Endothelial cell of umbilical vein (primary cell): ENCODE results near the gene GLI2. TPM values are rescaled to one million over a fixed set of nuclear protein-coding genes. Genes with fewer than 3 reads are reported as not detected.

ENCODE experiments used
- BruUV-seq: library from RNA; stranded (reverse); fragments of 400-500 nt; replicated peaks from 2 replicates; lab custom pipeline; 2021; lab: Mats Ljungman, UMichigan
- CTCF ChIA-PET: fragments of 300-600, 350-600 bp; sonication (Branson Sonifier 250); formaldehyde crosslinking; loops from one replicate; lab custom pipeline; 2021; ENCODE audit warnings: antibody characterized with exemption, inconsistent platforms; lab: Charles Lee
- POLR2A ChIA-PET: fragments of 300-600, 350-600 bp; sonication (Branson Sonifier 250); formaldehyde crosslinking; loops from one replicate; lab custom pipeline; 2021; ENCODE audit warnings: antibody characterized with exemption, inconsistent platforms; lab: Charles Lee
- DNase-seq: peaks from one replicate; pipeline ENCODE4 v3.0.0-alpha.2; 2011; ENCODE audit warnings: low read depth, low spot score
- FAIRE-seq: peaks from 2 replicates; lab custom pipeline; 2011; peaks lifted over from hg19 to GRCh38; lab: Jason Lieb, UNC
- H2AFZ ChIP-seq: 2 replicates; pipeline ENCODE4 v1.6.0; 2012; ENCODE audit warnings: low read depth, low read length, control low read depth, inconsistent platforms
- H3K27ac ChIP-seq: 2 replicates; pipeline ENCODE4 v1.5.1; 2011; ENCODE audit warnings: low read depth, mild to moderate bottlenecking, control low read depth, low read length, moderate library complexity; ENCODE audit not compliant: insufficient read depth
- H3K27me3 ChIP-seq, 2 experiments: 2 replicates each; pipeline versions ENCODE4 v1.6.0 to v1.6.1; 2011; ENCODE audit warnings: low read length in 2 of 2, mixed read lengths in 1 of 2; ENCODE audit not compliant: control insufficient read depth in 2 of 2, insufficient read depth in 2 of 2
- H3K36me3 ChIP-seq, 2 experiments: 2 replicates in 1 of 2; 3 replicates in 1 of 2; pipeline ENCODE4 v1.5.1; 2011; ENCODE audit warnings: low read length in 2 of 2, mild to moderate bottlenecking in 1 of 2, moderate library complexity in 1 of 2; ENCODE audit not compliant: control insufficient read depth in 2 of 2, insufficient read depth in 2 of 2; ENCODE audit errors: extremely low read depth in 1 of 2
- H3K4me1 ChIP-seq: 3 replicates; pipeline ENCODE4 v1.5.1; 2011; ENCODE audit warnings: mild to moderate bottlenecking, low read length; ENCODE audit not compliant: control insufficient read depth, insufficient read depth; ENCODE audit errors: extremely low read depth
- H3K4me2 ChIP-seq: 2 replicates; pipeline ENCODE4 v1.6.1; 2011; ENCODE audit warnings: low read length, control low read depth, mixed read lengths; ENCODE audit not compliant: insufficient read depth
- H3K4me3 ChIP-seq, 3 experiments: fragments of 200-600 bp in 1 of 3; sonication (generic), shearing (Covaris generic) in 1 of 3; replicated peaks in 1 of 3; 2 replicates each; pipeline ENCODE4 v1.5.1; 2011 to 2016; ENCODE audit warnings: control low read depth in 3 of 3, low read length in 3 of 3, mild to moderate bottlenecking in 2 of 3, inconsistent platforms in 1 of 3, low read depth in 1 of 3, moderate library complexity in 1 of 3; ENCODE audit not compliant: insufficient read depth in 1 of 3
- H3K79me2 ChIP-seq: 2 replicates; pipeline ENCODE4 v1.6.0; 2012; ENCODE audit warnings: low read length, inconsistent platforms; ENCODE audit not compliant: control insufficient read depth, insufficient read depth
- H3K9ac ChIP-seq: replicated peaks from 2 replicates; pipeline ENCODE3; 2011; ENCODE audit warnings: low read length, control low read depth; ENCODE audit not compliant: insufficient read depth; ENCODE audit errors: extremely low read depth
- H3K9me1 ChIP-seq: replicated peaks from 3 replicates; pipeline ENCODE4 v1.6.0; 2011; ENCODE audit warnings: mild to moderate bottlenecking, low read length; ENCODE audit not compliant: control insufficient read depth, insufficient read depth; ENCODE audit errors: extremely low read depth
- H3K9me3 ChIP-seq: replicated peaks from 2 replicates; pipeline ENCODE4 v1.5.1; 2012; ENCODE audit warnings: low read length, inconsistent platforms; ENCODE audit not compliant: control insufficient read depth, insufficient read depth
- H4K20me1 ChIP-seq: replicated peaks from 2 replicates; pipeline ENCODE3; 2011; ENCODE audit warnings: mild to moderate bottlenecking, low read length; ENCODE audit not compliant: control insufficient read depth, insufficient read depth; ENCODE audit errors: extremely low read depth
- CTCF ChIP-seq, 2 donors: IDR thresholded peaks; 1 replicate in 1 of 2; 2 replicates in 1 of 2; pipeline ENCODE4 v1.5.1; 2011; ENCODE audit warnings: low read length in 2 of 2, mild to moderate bottlenecking in 2 of 2, moderate library complexity in 2 of 2, control low read depth in 1 of 2, inconsistent platforms in 1 of 2, low read depth in 1 of 2; ENCODE audit not compliant: insufficient read depth in 1 of 2; ENCODE audit errors: extremely low read depth in 1 of 2
- GATA2 ChIP-seq: IDR thresholded peaks from 2 replicates; pipeline ENCODE4 v1.7.0; 2011; ENCODE audit warnings: low read depth, mild to moderate bottlenecking, moderate library complexity, mixed read lengths, low read length; ENCODE audit not compliant: insufficient read length, insufficient read depth
- MYC ChIP-seq: IDR thresholded peaks from one replicate; pipeline ENCODE4 v1.6.1; 2011; ENCODE audit warnings: mild to moderate bottlenecking, low read depth, low read length
- POLR2A ChIP-seq: IDR thresholded peaks from 2 replicates; pipeline ENCODE4 v1.6.1; 2012; ENCODE audit warnings: low read depth, mild to moderate bottlenecking, control low read depth, low read length
- POLR2AphosphoS5 ChIP-seq: IDR thresholded peaks from 2 replicates; pipeline ENCODE4 v1.6.1; 2012; ENCODE audit warnings: low read depth, mild to moderate bottlenecking, control low read depth, low read length, moderate library complexity; ENCODE audit not compliant: insufficient read depth
- dilution Hi-C: fragments of 300-500 bp; cut with MboI; formaldehyde crosslinking; loops from one replicate; pipeline ENCODE4 v1.15.0; 2019; ENCODE audit warnings: low sequenced_read_pairs; ENCODE audit not compliant: extremely low pct_ligation_motif_present
- intact Hi-C: fragments of 100-400 bp; cut with micrococcal nuclease; formaldehyde crosslinking; loops from one replicate; pipeline ENCODE4 v1.10.0; 2022
- polyA plus RNA-seq, 4 experiments: library from polyadenylated mRNA; depleted of rRNA in 3 of 4; stranded (reverse) in 3 of 4; unstranded in 1 of 4; fragments of >200 nt; gene quantifications; 2 replicates each; pipeline versions ENCODE4 v1.2.1 to v1.2.3, GENCODE V29; 2011 to 2012; ENCODE audit warnings: missing spikeins in 1 of 4
- total RNA-seq: library from RNA; stranded (reverse); gene quantifications from 2 replicates; pipeline ENCODE4 v1.2.3, GENCODE V29; 2021

Gene GLI2
- total and polyA plus RNA-seq, 2 donors (not counting 3 experiments of a cell fraction or from before 2014, with no cell fraction given), result 0.13 TPM; not detected in 1

GRCh38 chr2:120739438-120740090, 3.9 kb downstream of the GLI2 start:
- H4K20me1 ChIP-seq, result no peaks in the 10 kb centered on the region

GRCh38 chr2:120740375-120740764, 4.7 kb downstream of the GLI2 start:
- TF ChIP-seq POLR2AphosphoS5 (no peak), POLR2A (no peak), GATA2 (no peak), MYC (no peak), CTCF (IDR thresholded peaks at IDR 0.05; ENCODE audit: extremely low read depth in 1 of 2, insufficient read depth in 1 of 2, low read depth in 1 of 2, low read length in 2 of 2) (no peak)
- FAIRE-seq (no peak), DNase-seq (no peak)
- H3K36me3 ChIP-seq, result no peaks in the 10 kb centered on the region
- intact Hi-C loops, result no loop called here
- H3K27me3 ChIP-seq, result peaks cover 73 to 93% of the 10 kb centered on the region in 2 experiments
- H3K9ac ChIP-seq, result no peak overlapping the region
- H3K79me2 ChIP-seq, result no peaks in the 10 kb centered on the region
- ChIA-PET CTCF (no interaction called here), POLR2A (no interaction called here)
- no peaks in the 10 kb centered on the region for H4K20me1 ChIP-seq
- no peak overlapping the region for H3K4me3 ChIP-seq
- H3K27ac ChIP-seq, result no peak overlapping the region
- BruUV-seq, result no TSS peak
- dilution Hi-C loops, result no loop called here
- no peaks in the 10 kb centered on the region for H3K9me3 ChIP-seq
- H3K9me1 ChIP-seq, result no peaks in the 10 kb centered on the region
- no peaks in the 10 kb centered on the region for H3K4me1 ChIP-seq
- H2AFZ ChIP-seq, result no peak overlapping the region
- H3K4me2 ChIP-seq, result no peak overlapping the region

More at GRCh38 chr2:120739438-120740090, 3.9 kb downstream of the GLI2 start:
- no peak overlapping the region for H3K4me2 ChIP-seq
- no peak for DNase-seq
- no peak for FAIRE-seq
- no peak for TF ChIP-seq MYC
- no peaks in the 10 kb centered on the region for H3K79me2 ChIP-seq
- H3K9me1 ChIP-seq, result no peaks in the 10 kb centered on the region
- ChIA-PET POLR2A (no interaction called here), CTCF (interaction anchor here (1.5 to 1.7 kb wide), 2 partner anchors 25 to 29 kb away, joined by 3 to 4 read pairs; no protein-coding TSS in a partner anchor)
- H3K27ac ChIP-seq, result no peak overlapping the region
- BruUV-seq, result no TSS peak
- intact Hi-C loops, result loop anchor here (5.0 kb wide), 1 partner anchor 128 kb away; no protein-coding TSS in a partner anchor
- no peak overlapping the region for H3K4me3 ChIP-seq
- no peaks in the 10 kb centered on the region for H3K36me3 ChIP-seq
- no peak overlapping the region for H2AFZ ChIP-seq
- H3K9ac ChIP-seq, result no peak overlapping the region
- H3K27me3 ChIP-seq, result peaks cover 71 to 93% of the 10 kb centered on the region in 2 experiments
- no peaks in the 10 kb centered on the region for H3K9me3 ChIP-seq
- H3K4me1 ChIP-seq, result no peaks in the 10 kb centered on the region
- dilution Hi-C loops, result no loop called here
